Neural cell (in vitro differentiated cells): Measurements from ENCODE around the gene PHACTR3. TPM values are rescaled to one million over a fixed set of nuclear protein-coding genes. Genes with fewer than 3 reads are reported as not detected.

Experiments used
- H2AFZ ChIP-seq: fragments of 200-600, 300-800 bp; sonication (generic), shearing (Covaris generic); 2 replicates; pipeline ENCODE4 v1.6.0; 2014; ENCODE audit warnings: low read depth, mild to moderate bottlenecking, antibody characterized with exemption, low read length, moderate library complexity
- H3F3A ChIP-seq: fragments of 200-600 bp; shearing (Covaris generic); 2 replicates; pipeline ENCODE4 v1.6.1; 2016; ENCODE audit warnings: mild to moderate bottlenecking, moderate library complexity, mixed read lengths, antibody characterized with exemption, low read length; ENCODE audit not compliant: insufficient read depth, poor library complexity, severe bottlenecking
- H3K27ac ChIP-seq: fragments of 200-600, 300-800 bp; sonication (generic), shearing (Covaris generic); 2 replicates; pipeline ENCODE4 v1.5.1; 2014; ENCODE audit warnings: mild to moderate bottlenecking, low read length, moderate library complexity
- H3K27me3 ChIP-seq: fragments of 300-800, 200-600 bp; sonication (generic), shearing (Covaris generic); 2 replicates; pipeline ENCODE4 v1.6.0; 2014; ENCODE audit warnings: mild to moderate bottlenecking, low read depth, low read length, moderate library complexity; ENCODE audit not compliant: insufficient read depth
- H3K36me3 ChIP-seq: fragments of 300-800, 200-600 bp; sonication (generic), shearing (Covaris generic); 2 replicates; pipeline ENCODE4 v1.5.1; 2014; ENCODE audit warnings: mild to moderate bottlenecking, antibody characterized with exemption, low read length, moderate library complexity; ENCODE audit not compliant: insufficient read depth
- H3K4me2 ChIP-seq: fragments of 300-800, 200-600 bp; sonication (generic), shearing (Covaris generic); 2 replicates; pipeline ENCODE4 v1.6.0; 2014; ENCODE audit warnings: mild to moderate bottlenecking, low read length
- H3K4me3 ChIP-seq: fragments of 300-800, 200-600 bp; sonication (generic), shearing (Covaris generic); 2 replicates; pipeline ENCODE4 v1.5.1; 2014; ENCODE audit warnings: mild to moderate bottlenecking, low read length, moderate library complexity
- H3K79me2 ChIP-seq: fragments of 200-600 bp; shearing (Covaris generic); replicated peaks from 2 replicates; pipeline ENCODE4 v1.6.0; 2014; ENCODE audit warnings: mild to moderate bottlenecking, low read length, moderate library complexity; ENCODE audit not compliant: insufficient read depth
- H3K9ac ChIP-seq: fragments of 300-800, 200-600 bp; sonication (generic), shearing (Covaris generic); 2 replicates; pipeline ENCODE4 v1.6.1; 2016; ENCODE audit warnings: mild to moderate bottlenecking, low read length, mixed read lengths
- H3K9me2 ChIP-seq: fragments of 200-600 bp; shearing (Covaris generic); 2 replicates; pipeline ENCODE4 v1.6.1; 2016; ENCODE audit warnings: mild to moderate bottlenecking, low read length, mixed read lengths; ENCODE audit not compliant: insufficient read depth
- H3K9me3 ChIP-seq: fragments of 200-600, 300-800 bp; sonication (generic), shearing (Covaris generic); 2 replicates; pipeline ENCODE4 v1.6.1; 2016; ENCODE audit warnings: mild to moderate bottlenecking, mixed run types, low read length, moderate library complexity, mixed read lengths
- H4K20me1 ChIP-seq: fragments of 200-600 bp; shearing (Covaris generic); 2 replicates; pipeline ENCODE4 v1.6.1; 2016; ENCODE audit warnings: mild to moderate bottlenecking, mixed run types; ENCODE audit not compliant: insufficient read depth
- CTCF ChIP-seq: fragments of 450-650 bp; IDR thresholded peaks from 2 replicates; pipeline ENCODE4 v1.5.1; 2014; ENCODE audit warnings: antibody characterized with exemption, mild to moderate bottlenecking, moderate library complexity; ENCODE audit not compliant: poor library complexity, severe bottlenecking
- EP300 ChIP-seq: fragments of 450-650 bp; conservative IDR thresholded peaks from 2 replicates; pipeline ENCODE4 v1.6.1; 2014; ENCODE audit warnings: antibody characterized with exemption, mild to moderate bottlenecking, moderate library complexity; ENCODE audit not compliant: poor library complexity, severe bottlenecking
- EZH2 ChIP-seq: fragments of 200-600, 300-800 bp; shearing (Covaris generic), sonication (generic); IDR thresholded peaks from 2 replicates; pipeline ENCODE4 v1.6.1; 2014; ENCODE audit warnings: antibody characterized with exemption, low read length, borderline replicate concordance, mild to moderate bottlenecking; ENCODE audit not compliant: insufficient read depth, poor library complexity, severe bottlenecking
- MXI1 ChIP-seq: fragments of 450-650 bp; conservative IDR thresholded peaks from 2 replicates; pipeline ENCODE4 v1.6.1; 2014; ENCODE audit warnings: antibody characterized with exemption, mild to moderate bottlenecking; ENCODE audit not compliant: poor library complexity, severe bottlenecking
- POLR2AphosphoS5 ChIP-seq: IDR thresholded peaks from 2 replicates; pipeline ENCODE4 v1.6.1; 2012
- RAD21 ChIP-seq: fragments of 450-650 bp; conservative IDR thresholded peaks from 2 replicates; pipeline ENCODE4 v1.6.1; 2014; ENCODE audit warnings: antibody characterized with exemption, mild to moderate bottlenecking, moderate library complexity
- REST ChIP-seq: IDR thresholded peaks from 2 replicates; pipeline ENCODE4 v1.6.1; 2012; ENCODE audit warnings: borderline replicate concordance
- SMC3 ChIP-seq: fragments of 450-650 bp; conservative IDR thresholded peaks from 2 replicates; pipeline ENCODE4 v1.6.1; 2014; ENCODE audit warnings: antibody characterized with exemption, mild to moderate bottlenecking, moderate library complexity; ENCODE audit not compliant: poor library complexity
- TAF1 ChIP-seq: IDR thresholded peaks from 2 replicates; pipeline ENCODE4 v1.6.1; 2012; ENCODE audit warnings: low read depth
- polyA plus RNA-seq: library from polyadenylated mRNA; depleted of rRNA; stranded (reverse); fragments of >200 nt; gene quantifications from 2 replicates; pipeline ENCODE4 v1.2.3, GENCODE V29; 2014

Gene PHACTR3
- polyA plus RNA-seq, 1 donor from 2014 or later = 1.3 TPM

GRCh38 chr20:59830665-59831023 lies 226.3 kb downstream of the PHACTR3 start:
- no peaks in the 10 kb centered on the region for H4K20me1 ChIP-seq
- H2AFZ ChIP-seq = no peak overlapping the region
- H3K9ac ChIP-seq = no peak overlapping the region
- H3K9me2 ChIP-seq = no peaks in the 10 kb centered on the region
- H3K9me3 ChIP-seq = peaks cover 3% of the 10 kb centered on the region
- no peaks in the 10 kb centered on the region for H3F3A ChIP-seq
- no peaks in the 10 kb centered on the region for H3K27me3 ChIP-seq
- no peak overlapping the region for H3K4me3 ChIP-seq
- TF ChIP-seq MXI1 = no peak
- H3K4me2 ChIP-seq = no peak overlapping the region
- no peak overlapping the region for H3K27ac ChIP-seq
- no peaks in the 10 kb centered on the region for H3K36me3 ChIP-seq
- no peaks in the 10 kb centered on the region for H3K79me2 ChIP-seq

GRCh38 chr20:59831024-59831915 lies 226.9 kb downstream of the PHACTR3 start:
- TF ChIP-seq POLR2AphosphoS5 (no peak), SMC3 (no peak), MXI1 (no peak), TAF1 (no peak), EP300 (no peak), CTCF (no peak), EZH2 (no peak), REST (no peak), RAD21 (no peak)
- Histone ChIP-seq H3K27ac (no peak overlapping the region), H3K9me2 (no peaks in the 10 kb centered on the region), H3K27me3 (no peaks in the 10 kb centered on the region), H3F3A (no peaks in the 10 kb centered on the region), H4K20me1 (no peaks in the 10 kb centered on the region), H2AFZ (no peak overlapping the region), H3K36me3 (no peaks in the 10 kb centered on the region), H3K4me2 (no peak overlapping the region), H3K9me3 (peaks cover 3% of the 10 kb centered on the region), H3K4me3 (no peak overlapping the region), H3K9ac (no peak overlapping the region), H3K79me2 (no peaks in the 10 kb centered on the region)
